HG03575 (cell line): ENCODE data around the gene ADAP1.

Experiments used
- ATAC-seq: cut with Tn5 transposase; IDR thresholded peaks from one replicate; pipeline ENCODE4 v1.9.1; 2021; ENCODE audit not compliant: unreplicated experiment, insufficient number of reproducible peaks, low FRiP score; ENCODE audit errors: extremely low read depth

ADAP1 gene

GRCh38 chr7:977326-978048 is 23.0 kb upstream of the ADAP1 start:
- no peak for ATAC-seq

- ATAC-seq: no peak
Observed at GRCh38 chr7:976901-977325, 22.4 kb upstream of the ADAP1 start.

GRCh38 chr7:975702-976473 is 21.4 kb upstream of the ADAP1 start:
- ATAC-seq: no peak

- ATAC-seq: no peak
Observed at GRCh38 chr7:974820-975681, 20.6 kb upstream of the ADAP1 start, which contains the start of gene COX19. Gene COX19 (minus strand): TSS chr7:975549. CDS start chr7:975509, 40 bp downstream.

GRCh38 chr7:974172-974571 is 19.7 kb upstream of the ADAP1 start:
- no peak for ATAC-seq

DNA sequence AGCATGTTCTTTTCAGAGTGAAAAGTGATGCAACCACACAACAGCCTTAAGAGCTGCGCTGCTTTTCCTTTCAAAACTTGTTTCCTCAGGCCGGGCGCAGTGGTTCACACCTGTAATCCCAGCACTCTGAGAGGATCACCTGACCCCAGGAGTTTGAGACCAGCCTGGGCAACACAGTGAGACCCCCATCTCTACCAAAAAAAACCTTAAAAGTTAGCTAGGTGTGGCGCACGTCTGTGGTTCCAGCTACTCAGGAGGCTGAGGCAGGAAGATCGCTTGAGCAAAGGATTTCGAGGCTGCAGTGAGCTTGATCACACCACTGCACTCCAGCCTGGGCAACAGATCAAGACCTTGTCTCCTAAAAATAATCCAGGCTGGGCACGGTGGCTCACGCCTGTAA is 18.8 kb upstream of the ADAP1 start:
- no peak for ATAC-seq

DNA sequence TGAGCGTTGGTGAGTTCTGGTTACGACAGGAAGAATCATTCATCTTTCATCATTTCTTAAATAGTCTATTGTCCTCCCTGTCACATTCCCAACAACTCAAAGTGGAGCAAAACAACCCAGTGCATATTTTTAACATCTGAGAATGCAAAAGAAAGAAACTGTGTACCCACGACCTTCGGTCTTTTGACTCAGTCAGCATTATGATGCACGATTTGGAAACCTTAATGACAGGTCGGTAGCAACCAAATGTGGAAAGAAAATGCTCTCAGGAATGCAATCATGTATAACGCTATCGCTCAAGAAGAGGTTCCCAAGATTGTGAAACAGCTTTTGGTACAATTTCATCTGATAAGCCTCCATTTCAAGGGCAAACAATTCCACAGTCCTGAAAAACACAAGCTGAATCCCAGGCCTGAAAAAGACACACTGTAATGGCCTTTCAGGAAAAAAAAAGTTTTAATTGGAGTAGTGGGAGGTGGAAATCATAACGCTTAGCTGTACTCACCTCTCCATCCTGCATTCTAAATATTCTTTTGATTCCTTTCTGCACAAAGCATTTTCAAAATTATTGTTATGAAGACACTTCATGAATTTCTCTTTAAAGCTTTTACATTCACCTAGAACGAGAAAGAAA is 18.3 kb upstream of the ADAP1 start:
- ATAC-seq: no peak

GRCh38 chr7:972110-972509 is 17.6 kb upstream of the ADAP1 start:
- no peak for ATAC-seq

- no peak for ATAC-seq
Observed at GRCh38 chr7:970744-971143, 16.3 kb upstream of the ADAP1 start.

DNA sequence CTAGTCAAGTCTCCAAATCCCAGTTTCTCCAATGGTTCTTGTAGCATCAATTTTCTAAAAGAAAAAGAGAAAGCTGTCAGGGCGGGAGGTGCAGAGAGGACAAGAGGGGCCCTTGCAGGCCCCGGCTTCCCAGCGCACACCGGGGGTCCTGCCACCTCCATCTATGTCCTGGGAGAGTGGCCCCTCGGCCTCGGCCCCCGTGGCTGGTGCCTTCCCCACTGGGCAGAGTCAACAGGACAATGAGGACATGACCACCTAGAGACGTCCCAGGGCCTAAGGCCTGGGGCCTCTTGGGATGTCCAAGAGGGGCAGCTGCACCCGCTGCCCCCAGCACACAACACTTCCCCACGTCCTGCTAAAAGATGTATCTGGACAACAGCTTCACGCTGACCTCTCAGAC is 14.9 kb upstream of the ADAP1 start:
- no peak for ATAC-seq

DNA sequence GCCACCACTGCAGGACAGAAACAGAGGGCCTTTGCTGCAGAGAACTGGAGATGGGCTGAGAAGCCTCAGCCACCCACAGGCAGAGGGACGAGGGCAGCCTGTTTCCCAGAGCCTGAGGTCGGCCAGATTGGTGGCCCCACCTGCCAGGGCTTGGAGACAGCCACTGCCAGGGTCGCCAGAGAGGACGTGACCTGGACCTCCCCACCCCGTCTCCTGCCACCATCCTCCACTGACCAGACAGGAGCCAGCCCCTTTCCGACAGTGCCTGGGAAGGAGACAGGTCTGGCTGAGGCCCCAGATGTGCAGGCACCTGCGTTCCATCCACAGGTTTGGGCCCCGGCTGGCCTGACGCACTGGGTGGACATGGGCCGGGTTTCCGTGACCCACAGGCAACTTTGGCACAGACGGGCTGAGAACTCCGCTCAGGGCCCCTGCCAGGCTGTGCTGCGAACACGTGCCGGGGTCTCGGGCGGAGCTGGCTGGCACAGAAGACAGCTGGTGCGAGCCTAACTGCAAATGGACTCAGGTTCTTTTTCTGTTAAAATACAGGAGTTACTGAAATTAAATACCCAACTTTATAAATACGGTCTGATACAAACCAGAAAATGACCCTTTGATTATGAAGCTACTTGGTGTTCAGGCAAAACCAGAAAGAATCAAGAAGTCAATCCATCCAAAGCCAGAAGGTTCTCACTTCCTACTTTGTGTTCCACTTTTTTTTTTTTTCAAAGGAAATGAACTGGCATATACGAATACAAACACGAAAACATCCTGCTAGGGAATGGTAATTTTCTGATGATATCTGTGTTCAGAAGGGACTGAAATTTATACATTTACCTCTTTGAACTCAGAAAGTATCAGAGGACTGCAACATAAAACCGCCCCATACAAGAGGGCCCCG is 14.0 kb upstream of the ADAP1 start:
- ATAC-seq: no peak

- no peak for ATAC-seq
Observed at GRCh38 chr7:967361-968082, 13.0 kb upstream of the ADAP1 start.

GRCh38 chr7:966291-967069 is 12.0 kb upstream of the ADAP1 start:
- no peak for ATAC-seq

DNA sequence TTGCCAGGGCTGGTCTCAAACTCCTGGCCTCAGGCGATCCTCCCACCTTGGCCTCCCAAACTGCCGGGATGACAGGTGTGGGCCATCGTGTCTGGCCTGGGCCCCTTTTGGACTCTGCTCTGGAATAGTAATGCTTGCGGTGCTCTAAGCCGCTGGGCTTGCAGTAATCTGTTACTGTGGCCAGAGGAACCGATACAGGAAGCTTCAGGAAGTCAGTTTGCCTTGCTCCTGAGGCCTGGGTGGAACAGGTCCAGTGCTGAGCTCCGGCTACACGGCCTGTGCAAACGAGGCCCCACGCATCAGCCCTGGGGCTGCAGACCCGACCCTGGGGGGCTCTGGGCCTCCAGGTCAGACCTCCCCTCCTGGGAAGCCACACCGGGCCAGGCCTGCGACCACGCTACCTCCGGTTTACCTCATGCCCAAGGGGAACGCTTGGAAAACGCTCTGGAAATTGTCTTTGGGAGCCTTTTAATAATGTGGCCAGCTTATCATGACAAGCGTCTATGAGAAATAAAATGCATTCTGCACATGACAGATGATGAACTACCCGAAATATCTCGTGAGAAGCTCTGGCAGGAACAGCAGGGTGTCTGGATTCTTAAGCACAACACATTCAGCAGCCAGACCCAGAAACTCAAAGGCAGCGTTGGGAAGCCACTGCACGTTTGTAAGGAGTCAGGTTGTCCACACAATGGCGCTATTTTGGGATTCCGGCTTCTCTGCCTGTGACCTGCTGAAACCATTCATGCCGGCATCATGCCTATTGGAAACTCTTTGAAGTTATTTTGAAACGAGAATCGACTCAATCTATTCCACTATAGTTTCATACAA is 10.1 kb upstream of the ADAP1 start:
- ATAC-seq: no peak

DNA sequence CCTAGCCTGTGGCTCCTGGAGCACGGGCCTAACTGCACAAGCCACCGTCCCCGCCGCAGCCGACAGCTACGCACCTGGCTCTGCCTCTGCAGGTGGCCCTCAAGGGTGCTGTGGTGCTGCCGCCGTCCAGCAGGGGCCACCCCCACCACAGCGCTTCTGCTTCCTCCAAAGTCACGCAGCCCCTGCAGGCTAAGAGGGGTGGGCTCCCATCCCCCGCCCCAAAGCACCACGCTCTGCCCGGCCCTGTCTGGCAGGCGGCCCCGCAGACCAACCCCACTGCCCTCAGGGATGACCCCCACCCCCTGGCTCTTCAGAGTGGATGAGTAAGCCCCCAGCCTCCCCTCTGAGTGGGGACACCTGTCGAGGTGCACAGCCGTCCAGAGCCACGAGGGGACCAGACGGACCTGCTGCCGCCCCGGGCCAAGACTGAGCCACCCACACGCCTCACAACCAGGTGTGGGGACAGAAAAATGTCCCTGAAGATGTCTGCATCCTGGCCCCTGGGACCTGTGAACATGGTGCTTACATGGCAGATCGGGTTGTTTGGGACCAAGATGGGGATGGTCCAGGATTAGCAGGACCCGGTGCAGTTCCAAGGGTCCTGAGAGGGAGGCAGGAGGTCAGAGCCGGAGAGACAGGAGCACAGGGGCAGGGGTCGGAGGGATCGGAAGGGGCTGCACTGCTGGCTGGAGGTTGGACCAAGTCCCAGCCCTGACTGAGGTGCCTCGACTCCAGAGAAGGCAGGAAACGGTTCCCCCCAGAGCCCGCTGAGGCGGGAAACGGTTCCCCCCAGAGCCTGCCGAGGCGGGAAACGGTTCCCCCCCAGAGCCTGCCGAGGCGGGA is 9.0 kb upstream of the ADAP1 start:
- no peak for ATAC-seq
